ENCODE results near the gene NISCH.

DNA sequence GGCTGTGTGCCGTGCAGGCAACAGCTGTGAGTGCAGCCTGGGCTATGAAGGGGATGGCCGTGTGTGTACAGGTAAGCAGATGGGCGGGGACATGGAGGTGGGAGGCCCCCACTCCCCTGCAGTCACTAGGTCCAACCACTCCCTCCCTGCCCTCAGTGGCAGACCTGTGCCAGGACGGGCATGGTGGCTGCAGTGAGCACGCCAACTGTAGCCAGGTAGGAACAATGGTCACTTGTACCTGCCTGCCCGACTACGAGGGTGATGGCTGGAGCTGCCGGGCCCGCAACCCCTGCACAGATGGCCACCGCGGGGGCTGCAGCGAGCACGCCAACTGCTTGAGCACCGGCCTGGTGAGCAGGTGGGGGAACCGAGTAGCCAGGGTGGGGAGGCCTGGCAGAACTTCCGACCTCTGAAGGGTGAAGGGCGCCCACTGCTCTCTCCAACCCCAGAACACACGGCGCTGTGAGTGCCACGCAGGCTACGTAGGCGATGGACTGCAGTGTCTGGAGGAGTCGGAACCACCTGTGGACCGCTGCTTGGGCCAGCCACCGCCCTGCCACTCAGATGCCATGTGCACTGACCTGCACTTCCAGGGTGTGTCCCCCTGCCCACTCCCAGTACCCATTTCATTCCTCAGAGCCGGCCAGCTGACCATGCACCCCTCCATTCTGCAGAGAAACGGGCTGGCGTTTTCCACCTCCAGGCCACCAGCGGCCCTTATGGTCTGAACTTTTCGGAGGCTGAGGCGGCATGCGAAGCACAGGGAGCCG is 66.7 kb downstream of the NISCH start:
- TF ChIP-seq, protein P1, sequence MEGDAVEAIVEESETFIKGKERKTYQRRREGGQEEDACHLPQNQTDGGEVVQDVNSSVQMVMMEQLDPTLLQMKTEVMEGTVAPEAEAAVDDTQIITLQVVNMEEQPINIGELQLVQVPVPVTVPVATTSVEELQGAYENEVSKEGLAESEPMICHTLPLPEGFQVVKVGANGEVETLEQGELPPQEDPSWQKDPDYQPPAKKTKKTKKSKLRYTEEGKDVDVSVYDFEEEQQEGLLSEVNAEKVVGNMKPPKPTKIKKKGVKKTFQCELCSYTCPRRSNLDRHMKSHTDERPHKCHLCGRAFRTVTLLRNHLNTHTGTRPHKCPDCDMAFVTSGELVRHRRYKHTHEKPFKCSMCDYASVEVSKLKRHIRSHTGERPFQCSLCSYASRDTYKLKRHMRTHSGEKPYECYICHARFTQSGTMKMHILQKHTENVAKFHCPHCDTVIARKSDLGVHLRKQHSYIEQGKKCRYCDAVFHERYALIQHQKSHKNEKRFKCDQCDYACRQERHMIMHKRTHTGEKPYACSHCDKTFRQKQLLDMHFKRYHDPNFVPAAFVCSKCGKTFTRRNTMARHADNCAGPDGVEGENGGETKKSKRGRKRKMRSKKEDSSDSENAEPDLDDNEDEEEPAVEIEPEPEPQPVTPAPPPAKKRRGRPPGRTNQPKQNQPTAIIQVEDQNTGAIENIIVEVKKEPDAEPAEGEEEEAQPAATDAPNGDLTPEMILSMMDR (IDR thresholded peaks at IDR 0.05): no peak
- no peak for TF ChIP-seq SIN3A (IDR thresholded peaks at IDR 0.05; ENCODE audit: borderline replicate concordance, insufficient read depth, low read depth, low read length)
- no peak for TF ChIP-seq POLR2AphosphoS5 (IDR thresholded peaks at IDR 0.05; ENCODE audit: low read depth, low read length)
- no peak for TF ChIP-seq TCF7L2 (IDR thresholded peaks at IDR 0.05; ENCODE audit: low read depth, low read length)
- TF ChIP-seq, protein P2, sequence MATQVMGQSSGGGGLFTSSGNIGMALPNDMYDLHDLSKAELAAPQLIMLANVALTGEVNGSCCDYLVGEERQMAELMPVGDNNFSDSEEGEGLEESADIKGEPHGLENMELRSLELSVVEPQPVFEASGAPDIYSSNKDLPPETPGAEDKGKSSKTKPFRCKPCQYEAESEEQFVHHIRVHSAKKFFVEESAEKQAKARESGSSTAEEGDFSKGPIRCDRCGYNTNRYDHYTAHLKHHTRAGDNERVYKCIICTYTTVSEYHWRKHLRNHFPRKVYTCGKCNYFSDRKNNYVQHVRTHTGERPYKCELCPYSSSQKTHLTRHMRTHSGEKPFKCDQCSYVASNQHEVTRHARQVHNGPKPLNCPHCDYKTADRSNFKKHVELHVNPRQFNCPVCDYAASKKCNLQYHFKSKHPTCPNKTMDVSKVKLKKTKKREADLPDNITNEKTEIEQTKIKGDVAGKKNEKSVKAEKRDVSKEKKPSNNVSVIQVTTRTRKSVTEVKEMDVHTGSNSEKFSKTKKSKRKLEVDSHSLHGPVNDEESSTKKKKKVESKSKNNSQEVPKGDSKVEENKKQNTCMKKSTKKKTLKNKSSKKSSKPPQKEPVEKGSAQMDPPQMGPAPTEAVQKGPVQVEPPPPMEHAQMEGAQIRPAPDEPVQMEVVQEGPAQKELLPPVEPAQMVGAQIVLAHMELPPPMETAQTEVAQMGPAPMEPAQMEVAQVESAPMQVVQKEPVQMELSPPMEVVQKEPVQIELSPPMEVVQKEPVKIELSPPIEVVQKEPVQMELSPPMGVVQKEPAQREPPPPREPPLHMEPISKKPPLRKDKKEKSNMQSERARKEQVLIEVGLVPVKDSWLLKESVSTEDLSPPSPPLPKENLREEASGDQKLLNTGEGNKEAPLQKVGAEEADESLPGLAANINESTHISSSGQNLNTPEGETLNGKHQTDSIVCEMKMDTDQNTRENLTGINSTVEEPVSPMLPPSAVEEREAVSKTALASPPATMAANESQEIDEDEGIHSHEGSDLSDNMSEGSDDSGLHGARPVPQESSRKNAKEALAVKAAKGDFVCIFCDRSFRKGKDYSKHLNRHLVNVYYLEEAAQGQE (IDR thresholded peaks at IDR 0.05; ENCODE audit: insufficient read depth in 1 of 2, low read depth in 2 of 2, low read length in 1 of 2): no peak

Measured in Panc1 (cell line).